Measurements from ENCODE around the gene ASPHD1. TPM values are rescaled to one million over a fixed set of nuclear protein-coding genes. Genes with fewer than 3 reads are reported as not detected.

The ASPHD1 gene
- total and polyA plus RNA-seq, 2 experiments from 2014 or later: 18.6 to 35.5 TPM

GRCh38 chr16:29903590-29903989 lies 3.3 kb downstream of the ASPHD1 start:
- H4K20me1 ChIP-seq (ENCODE audit: insufficient read depth, poor library complexity, severe bottlenecking): no peaks in the 10 kb centered on the region
- peaks cover 5% of the 10 kb centered on the region for H3K79me2 ChIP-seq
- H3K4me2 ChIP-seq: no peak overlapping the region
- H3K9me3 ChIP-seq (ENCODE audit: low read depth): no peaks in the 10 kb centered on the region
- H3K4me1 ChIP-seq (ENCODE audit: insufficient read depth): peaks cover 3% of the 10 kb centered on the region
- H3K27ac ChIP-seq: no peak overlapping the region
- no peak for DNase-seq (ENCODE audit: low spot score)
- no peaks in the 10 kb centered on the region for H3K9me2 ChIP-seq (replicated peaks; ENCODE audit: insufficient read depth)
- TF ChIP-seq EZH2phosphoT487 (IDR thresholded peaks at IDR 0.05; ENCODE audit: low read depth, severe bottlenecking, unreplicated experiment): no peak
- no peak for TF ChIP-seq CTCF (IDR thresholded peaks at IDR 0.05; ENCODE audit: poor library complexity)
- TF ChIP-seq EZH2 (IDR thresholded peaks at IDR 0.05; ENCODE audit: borderline replicate concordance): no peak
- H2AFZ ChIP-seq: no peak overlapping the region
- no peak overlapping the region for H3K4me3 ChIP-seq
- WGBS (ENCODE audit: low lambda C conversion rate, missing lambda C conversion rate): 80% methylated on average over 4 of the region's 4 CpGs
- no peaks in the 10 kb centered on the region for H3K36me3 ChIP-seq (replicated peaks; ENCODE audit: insufficient read depth, low read depth)
- H3K27me3 ChIP-seq: no peaks in the 10 kb centered on the region

DNA sequence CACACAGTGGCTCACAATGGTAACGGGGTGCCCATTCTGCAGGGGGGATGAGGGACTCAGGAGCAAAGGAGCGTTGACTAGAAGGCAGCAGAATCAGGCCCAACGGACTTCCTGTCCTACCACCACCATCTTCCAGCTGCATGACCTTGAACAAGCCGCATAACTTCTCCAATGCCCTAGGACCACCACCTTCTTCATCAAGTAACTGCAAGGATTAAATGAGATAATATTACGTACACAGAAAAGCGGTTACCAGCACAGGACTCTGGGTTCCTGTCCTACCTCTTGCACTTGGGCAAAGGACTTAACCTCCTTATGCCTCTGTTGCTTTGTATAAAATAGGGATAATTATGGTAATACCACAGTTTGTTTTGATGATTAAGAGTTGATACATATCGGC lies 4.7 kb downstream of the ASPHD1 start:
- no peaks in the 10 kb centered on the region for H3K4me1 ChIP-seq (ENCODE audit: insufficient read depth)
- no peaks in the 10 kb centered on the region for H3K9me3 ChIP-seq (ENCODE audit: low read depth)
- peaks cover 5% of the 10 kb centered on the region for H3K79me2 ChIP-seq
- H3K4me3 ChIP-seq: no peak overlapping the region
- 95% methylated on average over 7 of the region's 7 CpGs for WGBS (ENCODE audit: low lambda C conversion rate, missing lambda C conversion rate)
- no peak overlapping the region for H3K4me2 ChIP-seq
- H3K36me3 ChIP-seq (replicated peaks; ENCODE audit: insufficient read depth, low read depth): no peaks in the 10 kb centered on the region
- H3K27me3 ChIP-seq: no peaks in the 10 kb centered on the region
- H3K27ac ChIP-seq: no peak overlapping the region
- DNase-seq (ENCODE audit: low spot score): no peak
- H2AFZ ChIP-seq: no peak overlapping the region
- H3K9me2 ChIP-seq (replicated peaks; ENCODE audit: insufficient read depth): no peaks in the 10 kb centered on the region
- TF ChIP-seq CTCF (IDR thresholded peaks at IDR 0.05; ENCODE audit: poor library complexity): no peak
- TF ChIP-seq EZH2 (IDR thresholded peaks at IDR 0.05; ENCODE audit: borderline replicate concordance): no peak
- TF ChIP-seq EZH2phosphoT487 (IDR thresholded peaks at IDR 0.05; ENCODE audit: low read depth, severe bottlenecking, unreplicated experiment): no peak
- no peaks in the 10 kb centered on the region for H4K20me1 ChIP-seq (ENCODE audit: insufficient read depth, poor library complexity, severe bottlenecking)

- no peak overlapping the region for H3K4me3 ChIP-seq
- no peaks in the 10 kb centered on the region for H3K9me3 ChIP-seq (ENCODE audit: low read depth)
- H3K79me2 ChIP-seq: peaks cover 5% of the 10 kb centered on the region
- no peaks in the 10 kb centered on the region for H3K36me3 ChIP-seq (replicated peaks; ENCODE audit: insufficient read depth, low read depth)
- no peak for DNase-seq (ENCODE audit: low spot score)
- H3K27me3 ChIP-seq: no peaks in the 10 kb centered on the region
- no peak overlapping the region for H3K27ac ChIP-seq
- H4K20me1 ChIP-seq (ENCODE audit: insufficient read depth, poor library complexity, severe bottlenecking): no peaks in the 10 kb centered on the region
- TF ChIP-seq EZH2 (IDR thresholded peaks at IDR 0.05; ENCODE audit: borderline replicate concordance) (no peak), CTCF (IDR thresholded peaks at IDR 0.05; ENCODE audit: poor library complexity) (no peak), EZH2phosphoT487 (IDR thresholded peaks at IDR 0.05; ENCODE audit: low read depth, severe bottlenecking, unreplicated experiment) (no peak)
- H3K9me2 ChIP-seq (replicated peaks; ENCODE audit: insufficient read depth): no peaks in the 10 kb centered on the region
- no peak overlapping the region for H2AFZ ChIP-seq
- H3K4me2 ChIP-seq: no peak overlapping the region
- H3K4me1 ChIP-seq (ENCODE audit: insufficient read depth): no peaks in the 10 kb centered on the region
- WGBS (ENCODE audit: low lambda C conversion rate, missing lambda C conversion rate): 95% methylated on average over 13 of the region's 13 CpGs
Measured at GRCh38 chr16:29905668-29906067, 5.4 kb downstream of the ASPHD1 start.

Measured in hepatocyte (in vitro differentiated cells).